HG03378 (cell line): Measurements from ENCODE around the gene PAGE2.
"Not testable (repeated sequence)": the region's sequence is repeated elsewhere in the genome, so short reads cannot be mapped to it uniquely, and the experiment has no call there.

Experiments
- ATAC-seq: cut with Tn5 transposase; IDR thresholded peaks from one replicate; pipeline ENCODE4 v1.9.1; 2021; ENCODE audit warnings: mild to moderate bottlenecking, moderate library complexity; ENCODE audit not compliant: unreplicated experiment

The PAGE2 gene

GRCh38 chrX:55088795-55089489, at the start of gene PAGE2:
PAGE2 (plus strand) TSS chrX:55089018; CDS start chrX:55090021, 1,003 bp downstream.
- ATAC-seq = no peak

GRCh38 chrX:55039471-55039870, 49.3 kb upstream of the PAGE2 start:
- ATAC-seq = no peak

GRCh38 chrX:55041514-55041913, 47.3 kb upstream of the PAGE2 start:
- no peak for ATAC-seq

GRCh38 chrX:55050599-55050998, 38.2 kb upstream of the PAGE2 start:
- not testable (repeated sequence) for ATAC-seq

- no peak for ATAC-seq
These were observed 31.8 kb upstream of the PAGE2 start for GRCh38 chrX:55056820-55057674.

- peak; percentile 76 for ATAC-seq
These were observed 31.1 kb upstream of the PAGE2 start for GRCh38 chrX:55057675-55058249.

GRCh38 chrX:55067180-55067579, 21.6 kb upstream of the PAGE2 start:
- not testable (repeated sequence) for ATAC-seq

- no peak for ATAC-seq
These were observed 16.5 kb upstream of the PAGE2 start for GRCh38 chrX:55072286-55072685.

GRCh38 chrX:55074851-55075467, 13.9 kb upstream of the PAGE2 start, which contains the start of gene PAGE2B:
PAGE2B (plus strand) TSS chrX:55075030; CDS start chrX:55076042, 1,012 bp downstream.
- ATAC-seq = no peak

- ATAC-seq = no peak
These were observed 9.9 kb downstream of the PAGE2 start for GRCh38 chrX:55098691-55099090.

GRCh38 chrX:55099162-55099561, 10.3 kb downstream of the PAGE2 start:
- ATAC-seq = no peak

GRCh38 chrX:55102754-55103153, 13.9 kb downstream of the PAGE2 start:
- ATAC-seq = no peak

GRCh38 chrX:55107262-55107661, 18.4 kb downstream of the PAGE2 start:
- ATAC-seq = no peak

- ATAC-seq = no peak
These were observed 19.1 kb downstream of the PAGE2 start for GRCh38 chrX:55107911-55108310.

- no peak for ATAC-seq
These were observed 20.5 kb downstream of the PAGE2 start for GRCh38 chrX:55109306-55109705.

GRCh38 chrX:55111578-55112254, 22.9 kb downstream of the PAGE2 start:
- no peak for ATAC-seq

GRCh38 chrX:55116589-55116988, 27.8 kb downstream of the PAGE2 start:
- ATAC-seq = not testable (repeated sequence)

GRCh38 chrX:55118574-55118973, 29.8 kb downstream of the PAGE2 start:
- no peak for ATAC-seq

- no peak for ATAC-seq
These were observed 30.5 kb downstream of the PAGE2 start for GRCh38 chrX:55119271-55119670.

- no peak for ATAC-seq
These were observed 30.9 kb downstream of the PAGE2 start for GRCh38 chrX:55119712-55120111.
